Stimulated activated CD8-positive, alpha-beta memory T cell treated with anti-CD3 and anti-CD28 coated beads, Interleukin-15, amount 100 ng/mL, for 48 hours (primary cell): ENCODE data around the gene ARL5C.

ENCODE experiments used
- DNase-seq, 2 donors: peaks; one replicate each; pipeline ENCODE4 v3.0.0-alpha.2; 2020; ENCODE audit warnings: low read depth in 2 of 2

Gene ARL5C

DNA sequence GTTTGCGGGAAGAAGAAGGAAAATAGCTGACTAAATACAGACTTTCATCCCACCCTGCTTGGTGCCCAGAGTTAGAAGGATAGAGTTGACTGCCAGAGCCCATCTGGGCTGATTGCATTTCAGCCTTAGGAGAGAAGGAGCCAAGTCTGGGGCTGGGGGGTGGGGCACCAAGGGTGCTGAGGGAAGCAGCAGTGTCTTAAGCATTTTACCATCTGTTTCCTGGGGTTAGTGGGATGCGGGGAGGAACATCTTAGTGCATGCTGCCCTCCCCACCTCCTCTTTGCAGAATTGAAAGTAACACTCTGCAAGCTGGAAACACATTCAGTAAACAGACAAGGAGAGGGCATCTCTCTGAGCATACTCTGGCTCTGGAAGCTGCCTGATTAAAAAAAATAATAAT lies 1.5 kb upstream of the ARL5C start:
- DNase-seq, result no peak

DNA sequence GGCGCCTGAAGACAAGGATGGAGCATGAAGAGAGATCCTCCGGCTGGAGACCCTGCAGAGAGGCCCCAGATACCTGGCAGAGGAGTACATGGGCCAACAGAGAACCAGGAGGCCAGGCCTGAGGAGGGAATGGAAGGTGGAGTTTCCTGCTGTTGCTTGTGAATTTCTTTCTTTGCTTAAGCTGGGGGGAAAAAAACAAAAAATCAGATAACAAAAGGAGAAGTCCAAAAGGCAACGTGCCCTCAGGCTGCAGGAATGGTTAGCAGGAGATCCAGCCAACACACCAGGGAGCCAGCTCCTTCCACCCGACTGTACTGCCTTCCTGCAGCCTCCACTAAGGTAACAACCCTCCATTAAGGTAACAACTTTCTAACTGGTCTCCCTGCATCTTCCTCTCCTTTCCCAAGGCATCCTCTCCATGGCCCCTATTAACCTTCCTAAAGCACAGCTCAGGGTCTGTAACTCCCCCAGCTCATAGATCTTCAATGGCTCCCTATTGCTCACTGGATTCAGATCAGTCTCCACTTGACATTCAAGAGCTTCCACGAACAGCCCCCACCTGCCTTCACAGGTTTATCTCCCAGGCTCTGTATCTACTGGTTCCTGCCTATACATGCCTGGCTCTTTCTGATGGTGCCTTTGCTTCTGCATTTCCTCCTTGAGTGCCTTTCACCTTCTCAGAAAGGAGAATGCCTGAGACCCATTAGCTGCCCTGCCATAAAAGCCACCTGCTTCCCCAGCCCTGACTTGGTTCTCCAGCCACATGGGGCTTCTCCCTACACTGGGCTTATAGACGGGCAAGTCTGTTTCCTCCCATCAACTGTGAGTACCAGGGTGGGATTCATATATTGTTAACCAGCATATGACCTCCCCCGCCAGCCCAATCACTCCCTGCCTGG lies 725 bp upstream of the ARL5C start:
- DNase-seq, result no peak

DNA sequence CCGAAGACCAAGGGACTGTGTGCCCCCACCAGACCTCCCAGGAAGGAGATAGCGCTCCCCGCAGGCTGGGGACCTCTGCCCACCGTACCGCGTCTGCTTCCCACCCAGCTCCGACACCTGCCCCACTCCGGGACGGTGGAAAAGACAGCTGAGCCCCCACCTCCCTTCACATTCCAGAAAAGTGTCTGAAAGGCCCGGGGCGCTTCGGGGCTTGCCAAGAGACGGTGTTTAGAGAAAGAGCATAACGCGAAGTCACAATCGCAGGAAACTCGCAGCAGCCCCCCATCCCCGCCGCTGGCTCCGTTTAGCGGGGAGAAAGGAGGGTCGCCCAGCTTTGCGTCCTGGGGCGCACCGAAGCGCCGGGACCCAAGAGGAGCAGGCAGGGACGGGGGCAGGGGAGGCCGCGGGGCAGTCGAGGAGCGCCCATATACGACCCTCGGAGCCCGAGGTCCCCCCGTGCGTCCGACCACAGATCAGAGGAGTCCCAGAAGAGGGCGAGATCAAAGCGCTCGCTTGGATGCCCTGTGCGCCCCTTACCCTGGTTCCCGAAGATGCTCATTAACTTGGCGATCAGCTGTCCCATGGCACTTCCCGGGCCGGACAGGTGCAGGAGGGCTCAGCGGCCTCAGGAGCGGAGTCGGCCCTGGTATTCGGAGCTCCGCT lies 652 bp downstream of the ARL5C start:
- DNase-seq, result no peak

DNA sequence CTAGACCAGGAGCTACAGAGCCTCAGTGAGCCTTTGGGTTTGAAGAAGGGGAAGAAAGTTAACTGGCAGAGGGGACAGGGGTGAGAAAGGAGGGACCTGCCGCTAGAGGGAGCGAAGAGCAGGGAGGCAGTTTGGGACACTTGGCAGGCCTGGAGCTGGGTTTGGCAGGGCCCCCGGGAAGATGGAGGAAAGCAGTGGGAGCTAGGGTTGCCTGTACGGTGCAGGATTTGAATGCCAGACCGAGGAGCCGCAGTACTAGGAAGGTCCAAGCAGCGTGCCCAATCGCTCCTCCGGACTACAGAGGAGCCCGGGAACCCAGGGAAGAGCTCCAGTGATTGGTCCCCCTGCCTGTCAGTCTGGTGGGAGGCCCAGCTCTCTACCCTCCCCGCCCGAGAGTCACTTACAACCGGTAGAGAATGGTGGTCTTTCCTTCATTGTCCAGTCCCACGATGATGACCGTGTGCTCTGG lies 1.3 kb downstream of the ARL5C start:
- peak; percentile 66 to 76 for DNase-seq

DNA sequence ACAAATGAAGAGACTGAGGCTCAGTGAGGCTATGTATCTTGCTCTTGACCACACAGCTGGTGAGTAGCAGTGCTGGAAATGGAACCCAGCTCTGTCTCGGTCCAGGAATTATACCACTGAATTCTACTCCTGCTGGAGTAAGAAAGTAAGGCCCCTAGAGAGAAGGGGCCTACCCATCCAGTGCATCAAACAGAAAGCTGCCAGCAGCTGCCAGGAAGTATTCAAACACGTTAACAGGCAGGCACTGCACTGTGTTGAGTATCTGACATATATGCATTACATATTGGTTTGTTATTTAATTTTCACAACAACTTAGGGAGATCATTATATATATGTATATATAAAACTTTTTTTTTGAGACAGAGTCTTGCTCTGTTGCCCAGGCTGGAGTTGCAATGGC lies 4.0 kb downstream of the ARL5C start:
- no peak for DNase-seq

DNA sequence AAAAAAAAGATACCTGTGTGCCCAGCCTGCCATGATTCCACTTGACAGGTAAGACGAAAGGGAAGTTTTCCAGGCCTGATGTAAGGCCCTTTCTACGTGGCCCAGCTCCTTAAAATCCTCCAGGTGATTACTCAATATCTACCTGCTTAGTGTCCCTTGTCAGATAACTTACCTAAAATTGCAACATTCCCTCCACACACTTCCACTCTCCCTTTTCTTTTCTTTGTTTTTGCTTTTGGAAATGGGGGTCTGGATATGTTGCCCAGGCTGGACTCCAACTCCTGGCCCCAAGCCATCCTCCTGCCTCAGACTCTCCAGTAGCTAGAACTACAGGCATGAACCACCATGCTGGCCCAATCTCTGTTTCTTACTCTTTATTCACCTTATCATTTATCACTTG lies 7.3 kb downstream of the ARL5C start:
- no peak for DNase-seq

DNA sequence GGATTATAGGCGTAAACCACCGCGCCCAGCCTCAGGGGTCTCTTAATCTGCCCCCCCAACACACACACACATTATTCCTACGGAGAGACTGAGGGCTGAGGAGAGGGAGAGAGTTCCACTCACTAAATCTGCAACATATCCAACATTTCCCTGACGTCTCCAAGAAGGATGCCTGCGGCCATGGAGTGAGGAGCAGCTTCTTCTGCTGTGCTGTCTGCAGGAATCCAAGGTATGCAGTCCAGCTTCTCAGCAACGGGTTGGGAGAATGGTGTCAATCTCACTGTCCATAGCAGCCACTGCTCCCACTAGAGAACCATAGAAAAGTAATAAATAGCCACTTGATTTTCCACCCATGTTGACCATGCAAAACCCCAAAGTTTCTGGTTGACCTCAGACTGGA lies 9.5 kb downstream of the ARL5C start:
- DNase-seq, result no peak

DNA sequence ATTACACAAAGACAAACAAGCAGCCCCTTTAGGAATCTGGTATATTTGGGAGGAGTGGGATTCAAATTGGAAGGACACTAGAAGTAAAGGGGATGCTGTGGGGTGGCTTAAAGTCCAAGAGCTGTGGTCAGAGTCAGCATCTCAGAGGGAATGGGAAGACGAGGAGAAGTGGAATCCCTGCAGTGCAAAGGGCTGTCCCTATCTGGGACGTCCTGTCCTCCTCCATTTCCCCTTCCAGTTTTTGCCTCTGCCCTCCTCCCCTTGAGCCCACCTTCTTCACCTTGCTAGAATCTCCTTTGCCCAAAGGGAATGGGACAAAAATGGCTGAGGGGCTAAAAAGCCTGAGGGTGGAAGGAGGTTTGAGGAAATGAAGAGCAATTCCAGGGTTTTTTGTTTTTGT lies 10.3 kb downstream of the ARL5C start:
- DNase-seq, result no peak

DNA sequence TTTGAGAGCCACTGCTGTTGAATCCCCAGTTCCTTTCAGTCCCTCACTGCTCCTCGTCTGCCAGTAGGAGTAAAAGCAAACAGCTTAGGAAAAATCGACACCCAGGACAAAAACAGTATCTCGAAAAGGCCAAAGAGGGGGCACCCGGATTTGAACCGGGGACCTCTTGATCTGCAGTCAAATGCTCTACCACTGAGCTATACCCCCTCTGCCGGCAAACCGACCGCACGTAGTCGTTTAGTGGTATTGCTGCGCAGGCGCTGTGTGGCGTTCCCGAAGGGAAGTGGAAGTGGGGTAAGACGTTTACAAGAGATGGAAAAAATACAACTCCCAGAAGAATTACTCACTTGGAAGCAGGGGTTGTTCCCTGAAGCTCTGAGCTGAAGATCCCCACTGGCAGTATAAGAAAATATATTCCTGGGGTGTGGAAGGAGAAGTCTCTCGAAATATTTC lies 12.3 kb downstream of the ARL5C start:
- peak; percentile 77 to 81 for DNase-seq

DNA sequence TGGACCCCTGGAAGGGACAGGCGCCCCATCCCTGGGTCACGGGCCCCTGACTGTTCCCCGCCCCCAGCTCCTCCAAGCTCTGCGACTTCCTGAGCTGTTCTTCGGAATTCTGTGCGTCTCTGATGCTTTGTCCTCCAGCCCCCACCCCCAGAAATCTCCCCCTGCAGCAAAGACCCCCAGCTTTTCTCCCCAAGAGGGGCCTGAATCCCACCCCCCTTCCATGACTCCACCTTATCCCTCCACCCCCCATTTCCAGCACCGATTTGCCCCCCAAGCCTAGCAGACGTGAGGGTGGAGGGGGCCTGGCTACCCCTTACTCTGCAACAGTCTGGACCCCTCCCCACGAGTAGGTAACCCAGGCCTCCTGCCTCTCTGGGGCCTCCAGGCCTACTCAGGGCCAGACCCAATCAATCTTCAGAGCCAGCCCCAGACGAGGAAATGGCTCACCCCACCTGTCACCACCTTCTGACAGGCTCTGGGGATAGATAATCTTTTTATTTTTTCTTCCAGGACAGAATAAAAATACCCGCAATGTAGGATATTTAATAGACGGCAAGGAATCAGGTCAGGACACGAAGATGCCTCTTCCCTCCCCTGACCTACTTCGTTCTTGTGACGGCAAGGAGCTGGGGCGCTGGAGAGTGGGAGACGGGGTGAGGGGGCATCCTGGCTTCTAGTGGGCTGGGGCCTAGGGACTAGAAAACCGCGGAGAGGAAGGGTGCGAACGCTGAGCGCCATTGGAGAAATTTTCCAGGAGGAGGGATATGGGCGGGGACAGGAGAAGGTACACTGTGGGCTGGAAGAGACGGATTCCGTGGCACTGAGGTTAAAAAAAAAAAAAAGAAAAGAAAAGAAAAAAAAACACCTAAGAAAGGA lies 13.8 kb downstream of the ARL5C start:
- DNase-seq, result no peak

DNA sequence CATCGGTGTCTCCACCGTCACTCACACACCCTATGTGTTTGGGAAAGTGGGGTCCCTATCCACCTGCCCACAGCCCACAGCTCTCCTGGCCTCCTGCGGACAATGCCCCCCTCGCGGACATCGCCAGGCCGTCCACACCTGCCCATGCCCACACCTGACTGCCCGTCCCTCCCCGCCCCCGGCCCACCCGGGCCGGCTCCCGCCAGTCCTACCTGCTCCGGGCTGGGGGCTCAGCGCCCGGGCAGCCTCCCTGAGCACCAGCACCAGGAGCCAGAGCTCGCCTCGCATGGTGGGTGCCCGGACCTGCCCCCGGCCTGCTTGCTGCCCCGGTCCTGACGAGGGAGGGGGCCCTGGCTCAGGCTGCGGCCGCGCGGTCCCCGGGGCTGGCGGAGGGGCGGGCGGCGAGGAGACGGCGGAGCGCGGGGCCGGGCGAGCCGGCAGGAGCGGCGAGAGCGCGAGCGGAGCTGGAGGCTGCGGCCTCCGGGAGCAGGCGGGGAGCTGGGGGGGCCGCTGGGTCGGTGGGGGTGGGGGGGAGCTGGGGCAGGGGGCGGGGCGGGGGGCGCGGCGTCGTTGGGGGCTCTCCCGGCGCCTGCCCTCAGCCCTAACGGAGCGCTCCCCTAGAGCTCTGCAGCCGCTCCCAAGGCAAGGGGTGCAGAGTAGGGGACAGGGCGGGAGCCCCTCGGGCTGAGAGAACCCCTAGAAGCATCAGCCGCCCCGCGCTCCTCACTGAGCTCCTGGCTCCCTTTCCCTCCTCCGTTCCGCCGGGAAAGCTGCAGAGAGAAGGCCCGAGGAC lies 14.6 kb downstream of the ARL5C start, which contains the start of gene PLXDC1:
PLXDC1 (minus strand) TSS at position 488 of the 793 bp plus-strand sequence; CDS start at position 288, 200 bp downstream.
- DNase-seq, result no peak

DNA sequence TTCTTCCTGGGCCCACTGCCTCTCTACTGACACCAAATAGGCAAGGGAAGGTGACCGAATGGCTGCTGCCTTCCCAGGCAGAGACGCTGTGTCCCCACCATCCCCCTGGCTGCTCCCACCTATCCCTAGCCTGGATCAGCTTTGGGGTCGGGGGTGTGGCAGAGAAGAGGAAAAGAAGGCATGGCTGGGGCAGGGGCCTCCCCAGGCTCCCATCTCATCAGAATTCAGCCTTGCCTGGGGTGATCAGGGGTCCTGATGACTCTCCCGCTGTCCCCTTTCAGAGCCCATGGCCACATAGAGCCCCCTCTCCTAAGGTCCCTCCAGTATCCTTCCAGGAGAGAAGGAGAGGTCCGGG lies 15.2 kb downstream of the ARL5C start:
- no peak for DNase-seq

DNA sequence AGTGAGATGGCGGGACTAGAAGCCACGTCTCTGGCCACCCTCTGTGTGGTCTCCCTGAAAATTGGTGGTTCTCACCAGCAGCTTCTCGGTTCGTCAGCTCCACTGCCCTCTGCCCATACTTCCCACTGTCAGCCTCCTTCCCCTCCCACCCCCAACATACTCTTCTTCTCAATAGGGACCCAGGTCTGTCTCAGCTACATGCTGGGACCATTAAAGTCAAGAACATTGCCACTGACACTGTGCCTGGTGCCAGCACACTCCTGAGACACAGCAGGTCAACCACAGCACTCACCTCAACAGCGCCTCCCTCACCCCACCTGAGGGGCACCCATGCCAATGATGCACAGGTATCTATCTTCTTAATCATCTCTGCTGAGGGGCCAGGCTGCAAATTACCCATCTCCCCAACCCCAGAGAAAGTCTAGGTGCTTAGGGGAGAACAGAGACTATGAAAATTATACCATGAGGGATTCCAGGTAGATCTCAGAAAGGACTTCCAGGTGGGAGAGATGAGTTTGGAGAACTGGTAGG lies 15.8 kb downstream of the ARL5C start:
- DNase-seq, result no peak

DNA sequence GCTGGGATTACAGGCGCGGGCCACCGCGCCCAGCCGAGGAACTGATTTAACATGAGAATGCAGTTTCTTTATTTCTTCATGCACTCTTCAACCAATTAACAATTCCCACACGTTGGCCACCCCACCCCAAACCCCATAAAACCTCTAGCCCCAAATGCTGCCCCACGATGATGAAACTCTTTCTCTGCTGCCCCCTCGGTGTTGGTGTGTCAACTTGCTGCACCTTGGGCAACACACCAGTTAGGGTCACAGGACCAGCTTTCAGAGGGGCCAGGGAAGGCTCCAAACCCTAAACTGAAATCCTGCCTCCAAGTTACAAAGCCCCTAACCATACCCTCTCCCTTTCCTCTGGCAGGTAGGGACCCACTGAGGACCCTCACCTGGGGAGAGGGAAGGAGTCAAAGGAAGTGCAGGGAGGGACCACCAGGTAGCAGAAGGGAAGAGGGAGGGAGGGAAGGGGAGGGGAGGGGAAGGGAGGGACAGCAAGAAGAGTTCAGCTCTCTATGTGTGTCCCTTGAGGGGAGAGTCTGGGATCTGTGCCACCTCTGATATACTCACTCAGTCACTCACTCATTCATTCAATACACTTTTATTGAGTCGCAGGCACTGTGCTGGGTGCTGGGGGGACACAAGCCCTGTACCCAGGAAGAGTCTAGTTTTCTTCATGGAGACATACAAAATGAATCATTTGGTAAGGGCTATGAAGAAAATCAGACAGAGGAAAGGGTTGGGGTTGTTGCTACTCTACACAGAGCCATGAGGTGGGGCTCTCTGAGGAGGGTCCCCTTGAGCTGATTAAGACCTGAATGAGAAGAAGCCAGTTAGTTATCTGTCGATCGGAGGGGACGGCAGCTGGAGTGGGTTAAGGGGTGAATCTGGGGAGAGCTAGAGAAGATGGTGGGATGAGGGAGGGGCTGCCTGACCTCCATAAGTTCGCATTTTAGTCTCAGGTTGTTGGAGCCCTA lies 18.5 kb downstream of the ARL5C start:
- no peak for DNase-seq

DNA sequence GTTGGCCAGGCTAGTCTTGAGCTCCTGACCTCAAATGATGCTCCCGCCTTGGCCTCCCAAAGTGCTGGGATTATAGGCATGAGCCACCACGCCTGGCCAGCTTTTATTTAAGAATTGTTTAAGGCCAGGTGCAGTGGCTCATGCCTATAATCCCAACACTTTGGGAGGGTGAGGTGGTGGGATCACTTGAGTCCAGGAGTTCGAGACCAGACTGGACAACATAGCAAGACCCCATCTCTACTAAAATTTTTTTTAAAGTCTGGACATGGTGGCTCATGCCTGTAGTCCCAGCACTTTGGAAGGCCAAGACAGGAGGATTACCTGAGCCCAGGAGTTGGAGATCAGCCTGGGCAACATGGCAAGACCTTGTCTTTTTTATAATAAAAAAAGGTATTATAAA lies 19.7 kb downstream of the ARL5C start:
- DNase-seq, result no peak

DNA sequence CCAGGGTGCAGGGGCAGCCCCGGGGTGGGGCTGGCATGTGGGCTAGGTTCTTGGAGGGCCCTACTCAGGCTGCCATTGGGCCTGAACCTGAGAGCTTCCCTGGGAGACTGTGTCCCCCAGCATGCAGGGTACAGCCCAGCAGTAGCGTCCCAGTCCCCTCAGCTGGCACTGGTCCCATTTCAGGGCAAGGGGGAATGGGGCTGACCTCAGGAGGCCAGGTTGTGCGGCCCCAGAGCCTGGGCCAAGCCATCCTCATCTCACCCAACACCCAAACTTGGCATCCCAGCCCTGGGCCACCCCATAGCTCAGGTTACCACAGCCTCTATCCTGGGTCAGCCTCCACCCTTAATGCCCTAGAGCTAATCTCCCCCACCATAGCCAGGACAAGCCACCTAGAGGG lies 20.8 kb downstream of the ARL5C start:
- DNase-seq, result no peak

DNA sequence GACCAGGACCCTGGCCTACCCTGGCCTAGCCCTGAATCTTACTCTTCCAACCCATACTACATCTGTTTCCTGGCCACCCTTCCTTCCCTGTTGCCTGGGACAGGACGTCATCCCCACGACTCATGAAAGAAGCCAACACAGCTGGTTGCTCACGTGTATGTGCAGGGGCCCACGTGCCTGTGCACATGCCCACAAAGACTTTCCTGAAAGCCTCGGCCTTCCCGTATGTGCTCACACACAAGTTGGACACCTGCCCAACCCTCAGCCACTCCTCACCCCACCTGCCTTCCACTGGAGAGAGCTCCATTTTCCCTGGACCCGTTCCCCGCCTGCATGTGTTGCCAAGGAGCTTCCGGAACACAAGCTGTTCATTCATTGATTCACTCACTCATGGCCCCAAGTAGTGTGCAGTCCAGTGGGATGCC lies 21.5 kb downstream of the ARL5C start:
- DNase-seq, result no peak

DNA sequence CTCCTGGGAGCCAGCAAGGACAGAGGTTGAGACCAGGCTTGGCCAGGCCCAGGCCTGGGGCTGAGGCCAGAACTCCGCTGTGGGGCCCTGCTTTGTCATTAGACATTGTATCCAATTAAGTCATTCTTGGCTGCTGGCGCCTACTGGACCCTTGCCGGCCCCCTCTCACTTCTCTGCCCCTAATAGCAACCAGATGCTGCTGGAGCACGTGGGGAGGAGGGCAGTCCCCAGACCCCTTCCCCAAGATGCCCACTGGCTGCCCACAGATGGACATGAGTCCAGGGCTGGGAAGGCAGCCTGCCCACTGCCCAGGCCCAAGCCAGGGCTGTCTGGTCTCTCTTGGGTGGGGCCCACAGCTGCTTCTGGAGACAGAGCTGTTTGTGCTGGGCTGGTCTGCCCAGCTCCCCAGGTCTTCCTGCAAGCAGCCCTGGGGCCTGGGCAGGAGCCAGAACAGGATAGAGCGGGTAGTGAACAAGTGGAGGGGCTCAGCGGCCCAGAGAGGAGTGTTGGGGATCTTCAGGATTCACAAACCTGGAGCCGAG lies 22.3 kb downstream of the ARL5C start:
- DNase-seq, result no peak

DNA sequence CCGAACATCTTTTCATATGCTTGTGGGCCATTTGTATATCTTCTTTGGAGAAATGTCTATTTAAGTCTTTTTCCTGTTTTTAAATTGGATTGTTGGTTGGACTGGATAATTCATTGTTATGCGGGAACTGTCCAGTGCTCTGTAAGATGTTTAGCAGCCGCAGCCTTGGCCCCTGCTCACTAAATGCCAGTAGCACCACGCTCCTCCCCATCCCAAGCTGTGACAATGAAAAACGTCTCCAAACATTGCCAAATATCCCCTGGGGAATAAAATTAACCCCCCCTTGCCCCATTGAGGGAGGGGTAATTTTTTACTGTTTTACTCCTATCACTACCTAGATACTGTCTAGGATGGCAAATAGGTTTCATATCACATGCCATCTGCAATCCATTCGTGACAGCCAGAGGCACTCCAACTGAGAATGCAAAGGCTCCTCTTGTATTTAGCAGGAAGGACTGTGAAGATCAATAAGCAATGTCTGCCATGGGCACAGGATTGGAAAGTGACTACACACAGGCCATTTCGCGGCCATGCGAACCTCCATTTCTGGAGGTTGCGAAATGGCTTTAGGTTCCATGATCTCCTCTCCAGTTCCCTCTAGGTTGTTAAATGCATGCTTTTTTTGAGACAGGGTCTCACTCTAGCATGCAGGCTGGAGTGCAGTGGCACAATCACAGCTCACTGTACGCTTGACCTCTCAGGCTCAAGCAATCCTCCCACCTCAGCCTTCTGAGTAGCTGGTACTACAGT lies 23.9 kb downstream of the ARL5C start:
- no peak for DNase-seq
